ENCODE measurements around the gene SGMS2.

Gene SGMS2

DNA sequence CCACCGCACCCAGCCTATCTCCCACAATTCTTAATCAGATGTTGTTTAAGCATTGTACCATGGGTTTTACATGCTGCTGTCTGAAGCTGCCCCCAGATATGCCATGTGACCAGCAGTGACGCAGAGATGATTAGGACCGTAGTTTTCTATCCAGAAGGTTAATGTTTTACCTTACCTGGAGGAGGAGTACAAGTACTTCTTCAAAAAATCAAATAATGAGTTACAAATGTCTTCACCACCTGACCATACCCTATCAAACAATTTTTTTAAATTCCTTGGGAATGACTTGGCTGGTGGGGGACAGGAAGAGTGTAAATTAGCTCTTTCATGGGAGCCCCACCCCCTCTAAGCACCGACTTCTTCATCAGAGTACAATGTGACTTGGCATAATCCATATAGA lies 16.2 kb upstream of the SGMS2 start:
- no peak overlapping the region for H3K4me3 ChIP-seq (ENCODE audit: control insufficient read depth, low read depth, low read length)
- TF ChIP-seq, protein P1, sequence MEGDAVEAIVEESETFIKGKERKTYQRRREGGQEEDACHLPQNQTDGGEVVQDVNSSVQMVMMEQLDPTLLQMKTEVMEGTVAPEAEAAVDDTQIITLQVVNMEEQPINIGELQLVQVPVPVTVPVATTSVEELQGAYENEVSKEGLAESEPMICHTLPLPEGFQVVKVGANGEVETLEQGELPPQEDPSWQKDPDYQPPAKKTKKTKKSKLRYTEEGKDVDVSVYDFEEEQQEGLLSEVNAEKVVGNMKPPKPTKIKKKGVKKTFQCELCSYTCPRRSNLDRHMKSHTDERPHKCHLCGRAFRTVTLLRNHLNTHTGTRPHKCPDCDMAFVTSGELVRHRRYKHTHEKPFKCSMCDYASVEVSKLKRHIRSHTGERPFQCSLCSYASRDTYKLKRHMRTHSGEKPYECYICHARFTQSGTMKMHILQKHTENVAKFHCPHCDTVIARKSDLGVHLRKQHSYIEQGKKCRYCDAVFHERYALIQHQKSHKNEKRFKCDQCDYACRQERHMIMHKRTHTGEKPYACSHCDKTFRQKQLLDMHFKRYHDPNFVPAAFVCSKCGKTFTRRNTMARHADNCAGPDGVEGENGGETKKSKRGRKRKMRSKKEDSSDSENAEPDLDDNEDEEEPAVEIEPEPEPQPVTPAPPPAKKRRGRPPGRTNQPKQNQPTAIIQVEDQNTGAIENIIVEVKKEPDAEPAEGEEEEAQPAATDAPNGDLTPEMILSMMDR (IDR thresholded peaks at IDR 0.05; ENCODE audit: control insufficient read depth, insufficient read depth, low read depth, low read length, missing control alignments) = no peak
- DNase-seq (ENCODE audit: low read depth) = no peak

DNA sequence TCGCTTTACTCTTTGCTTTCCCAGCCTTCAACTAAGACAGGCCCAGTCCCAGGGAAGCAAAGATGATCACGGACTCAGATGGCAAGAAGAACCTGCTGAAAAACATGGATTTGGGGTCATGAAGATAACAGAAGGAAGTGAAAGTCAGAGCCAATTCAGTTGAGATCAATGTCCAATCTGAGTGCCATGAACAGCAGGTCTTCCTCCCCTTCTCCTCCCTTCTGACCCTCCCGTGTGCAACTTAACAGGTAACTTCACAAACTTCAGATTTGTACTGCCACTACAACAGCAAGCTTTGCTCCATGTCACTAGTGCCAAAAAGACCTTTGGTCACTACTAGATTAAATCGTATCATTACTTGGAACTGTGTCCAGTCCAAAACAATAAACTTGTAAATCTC lies 15.5 kb upstream of the SGMS2 start:
- H3K4me3 ChIP-seq (ENCODE audit: control insufficient read depth, low read depth, low read length) = no peak overlapping the region
- DNase-seq (ENCODE audit: low read depth) = no peak
- TF ChIP-seq, protein P1 (IDR thresholded peaks at IDR 0.05; ENCODE audit: control insufficient read depth, insufficient read depth, low read depth, low read length, missing control alignments) = no peak

- no peak overlapping the region for H3K4me3 ChIP-seq (ENCODE audit: control insufficient read depth, low read depth, low read length)
- DNase-seq (ENCODE audit: low read depth) = no peak
- TF ChIP-seq, protein P1 (IDR thresholded peaks at IDR 0.05; ENCODE audit: control insufficient read depth, insufficient read depth, low read depth, low read length, missing control alignments) = no peak
These were observed 10.0 kb upstream of the SGMS2 start for GRCh38 chr4:107814758-107815157.

GRCh38 chr4:107815158-107815557 lies 9.6 kb upstream of the SGMS2 start:
- TF ChIP-seq, protein P1 (IDR thresholded peaks at IDR 0.05; ENCODE audit: control insufficient read depth, insufficient read depth, low read depth, low read length, missing control alignments) = no peak
- no peak for DNase-seq (ENCODE audit: low read depth)
- no peak overlapping the region for H3K4me3 ChIP-seq (ENCODE audit: control insufficient read depth, low read depth, low read length)

DNA sequence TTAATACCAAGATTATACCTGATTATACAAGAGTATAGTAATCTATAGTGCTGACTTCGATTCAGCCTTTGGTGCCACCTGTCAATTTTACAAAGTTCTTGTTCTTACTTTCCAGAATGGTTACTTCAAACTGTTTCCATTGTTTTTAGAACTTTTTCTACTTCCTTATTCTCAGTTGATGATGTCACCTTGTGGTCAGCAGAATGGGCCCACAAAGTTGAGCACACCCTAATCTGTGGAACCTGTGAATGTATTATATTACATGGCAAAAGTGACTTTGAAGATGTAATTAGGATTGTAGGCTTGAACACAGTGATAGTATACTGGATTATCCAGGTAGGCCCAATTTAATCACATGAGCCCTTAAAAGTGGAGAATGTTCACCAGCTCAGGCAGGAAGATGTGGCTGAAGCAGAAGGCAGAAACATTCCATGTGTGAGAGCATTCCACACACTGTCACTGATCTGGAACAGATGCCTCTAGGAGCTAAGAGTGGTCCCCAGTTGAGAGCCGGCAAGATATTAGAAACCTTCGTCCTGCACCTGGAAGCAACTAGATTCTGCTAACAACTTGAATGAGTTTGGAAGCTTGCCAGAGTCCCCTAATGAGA lies 6.3 kb upstream of the SGMS2 start:
- H3K4me3 ChIP-seq (ENCODE audit: control insufficient read depth, low read depth, low read length) = no peak overlapping the region
- TF ChIP-seq, protein P1 (IDR thresholded peaks at IDR 0.05; ENCODE audit: control insufficient read depth, insufficient read depth, low read depth, low read length, missing control alignments) = no peak
- DNase-seq (ENCODE audit: low read depth) = no peak

DNA sequence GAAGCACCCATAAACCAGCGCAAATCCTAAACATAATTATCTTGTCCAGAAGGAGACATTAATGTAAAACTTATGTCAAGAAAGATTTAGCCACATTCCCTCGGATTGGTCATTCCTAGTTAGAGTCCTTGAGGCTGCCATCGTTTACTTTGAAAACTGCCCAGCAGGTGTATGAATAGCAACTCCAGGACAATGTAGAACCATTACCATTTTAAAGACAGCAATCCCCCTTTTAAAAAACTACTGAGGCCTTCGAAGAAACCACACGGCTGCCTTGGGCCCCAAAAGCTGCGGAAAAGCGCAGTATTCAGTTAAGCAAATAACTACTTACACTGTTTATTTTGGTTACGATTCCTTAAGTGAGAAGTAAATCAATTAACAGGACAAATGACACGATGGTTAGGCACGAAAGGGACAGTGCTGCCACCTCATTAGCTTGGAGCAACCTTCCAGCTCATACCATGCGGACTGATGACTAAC lies 822 bp upstream of the SGMS2 start:
- TF ChIP-seq, protein P1 (IDR thresholded peaks at IDR 0.05; ENCODE audit: control insufficient read depth, insufficient read depth, low read depth, low read length, missing control alignments) = no peak
- H3K4me3 ChIP-seq (ENCODE audit: control insufficient read depth, low read depth, low read length) = peak overlapping the region; percentile 62
- no peak for DNase-seq (ENCODE audit: low read depth)
